ENCODE measurements around the gene ZNHIT1. TPM values are rescaled to one million over a fixed set of nuclear protein-coding genes. Genes with fewer than 3 reads are reported as not detected.

ZNHIT1 gene
- polyA plus RNA-seq, 1 of the 3 experiments (the other 2 are of a cell fraction) = 101 TPM

GRCh38 chr7:101245147-101245668 lies 27.2 kb downstream of the ZNHIT1 start (continued):
- TF ChIP-seq SIN3A (IDR thresholded peaks at IDR 0.05; ENCODE audit: borderline replicate concordance, low read depth, low read length) = no peak
- no peak for TF ChIP-seq GABPA (IDR thresholded peaks at IDR 0.05; ENCODE audit: low read depth)
- TF ChIP-seq JUND (IDR thresholded peaks at IDR 0.05) = no peak
- peak; percentile 83 for TF ChIP-seq MXI1 (IDR thresholded peaks at IDR 0.05; ENCODE audit: low read depth, low read length)
- TF ChIP-seq RAD21 (IDR thresholded peaks at IDR 0.05; ENCODE audit: low read length) = no peak
- TF ChIP-seq, protein P1, sequence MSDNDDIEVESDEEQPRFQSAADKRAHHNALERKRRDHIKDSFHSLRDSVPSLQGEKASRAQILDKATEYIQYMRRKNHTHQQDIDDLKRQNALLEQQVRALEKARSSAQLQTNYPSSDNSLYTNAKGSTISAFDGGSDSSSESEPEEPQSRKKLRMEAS (IDR thresholded peaks at IDR 0.05; ENCODE audit: low read depth) = peak; percentile 3; the same call in 1 of the 2 replicates
- TF ChIP-seq, protein P2, sequence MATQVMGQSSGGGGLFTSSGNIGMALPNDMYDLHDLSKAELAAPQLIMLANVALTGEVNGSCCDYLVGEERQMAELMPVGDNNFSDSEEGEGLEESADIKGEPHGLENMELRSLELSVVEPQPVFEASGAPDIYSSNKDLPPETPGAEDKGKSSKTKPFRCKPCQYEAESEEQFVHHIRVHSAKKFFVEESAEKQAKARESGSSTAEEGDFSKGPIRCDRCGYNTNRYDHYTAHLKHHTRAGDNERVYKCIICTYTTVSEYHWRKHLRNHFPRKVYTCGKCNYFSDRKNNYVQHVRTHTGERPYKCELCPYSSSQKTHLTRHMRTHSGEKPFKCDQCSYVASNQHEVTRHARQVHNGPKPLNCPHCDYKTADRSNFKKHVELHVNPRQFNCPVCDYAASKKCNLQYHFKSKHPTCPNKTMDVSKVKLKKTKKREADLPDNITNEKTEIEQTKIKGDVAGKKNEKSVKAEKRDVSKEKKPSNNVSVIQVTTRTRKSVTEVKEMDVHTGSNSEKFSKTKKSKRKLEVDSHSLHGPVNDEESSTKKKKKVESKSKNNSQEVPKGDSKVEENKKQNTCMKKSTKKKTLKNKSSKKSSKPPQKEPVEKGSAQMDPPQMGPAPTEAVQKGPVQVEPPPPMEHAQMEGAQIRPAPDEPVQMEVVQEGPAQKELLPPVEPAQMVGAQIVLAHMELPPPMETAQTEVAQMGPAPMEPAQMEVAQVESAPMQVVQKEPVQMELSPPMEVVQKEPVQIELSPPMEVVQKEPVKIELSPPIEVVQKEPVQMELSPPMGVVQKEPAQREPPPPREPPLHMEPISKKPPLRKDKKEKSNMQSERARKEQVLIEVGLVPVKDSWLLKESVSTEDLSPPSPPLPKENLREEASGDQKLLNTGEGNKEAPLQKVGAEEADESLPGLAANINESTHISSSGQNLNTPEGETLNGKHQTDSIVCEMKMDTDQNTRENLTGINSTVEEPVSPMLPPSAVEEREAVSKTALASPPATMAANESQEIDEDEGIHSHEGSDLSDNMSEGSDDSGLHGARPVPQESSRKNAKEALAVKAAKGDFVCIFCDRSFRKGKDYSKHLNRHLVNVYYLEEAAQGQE (IDR thresholded peaks at IDR 0.05; ENCODE audit: low read depth, low read length) = no peak; the same call in 1 of the 2 replicates
- TF ChIP-seq, protein P3, sequence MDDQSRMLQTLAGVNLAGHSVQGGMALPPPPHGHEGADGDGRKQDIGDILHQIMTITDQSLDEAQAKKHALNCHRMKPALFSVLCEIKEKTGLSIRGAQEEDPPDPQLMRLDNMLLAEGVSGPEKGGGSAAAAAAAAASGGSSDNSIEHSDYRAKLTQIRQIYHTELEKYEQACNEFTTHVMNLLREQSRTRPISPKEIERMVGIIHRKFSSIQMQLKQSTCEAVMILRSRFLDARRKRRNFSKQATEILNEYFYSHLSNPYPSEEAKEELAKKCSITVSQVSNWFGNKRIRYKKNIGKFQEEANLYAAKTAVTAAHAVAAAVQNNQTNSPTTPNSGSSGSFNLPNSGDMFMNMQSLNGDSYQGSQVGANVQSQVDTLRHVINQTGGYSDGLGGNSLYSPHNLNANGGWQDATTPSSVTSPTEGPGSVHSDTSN (IDR thresholded peaks at IDR 0.05) = no peak
- peak; percentile 20; the same call in 1 of the 2 replicates for TF ChIP-seq USF2 (IDR thresholded peaks at IDR 0.05; ENCODE audit: borderline replicate concordance, low read depth, low read length)
- TF ChIP-seq FOXM1 (IDR thresholded peaks at IDR 0.05; ENCODE audit: low read depth) = no peak
- no peak for TF ChIP-seq RXRA (IDR thresholded peaks at IDR 0.05; ENCODE audit: borderline replicate concordance, low read depth)
- peak; percentile 35 for TF ChIP-seq POLR2AphosphoS5 (IDR thresholded peaks at IDR 0.05; ENCODE audit: low read depth, low read length)
- TF ChIP-seq RFX5 (IDR thresholded peaks at IDR 0.05; ENCODE audit: low read length) = no peak
- TF ChIP-seq EP300 (IDR thresholded peaks at IDR 0.05; ENCODE audit: borderline replicate concordance in 1 of 2, low read depth in 1 of 2, low read length in 1 of 2) = no peak
- TF ChIP-seq NFIC (IDR thresholded peaks at IDR 0.05; ENCODE audit: borderline replicate concordance) = no peak
- no peak for TF ChIP-seq TAF1 (IDR thresholded peaks at IDR 0.05; ENCODE audit: borderline replicate concordance, low read depth, low read length)
- TF ChIP-seq RCOR1 (IDR thresholded peaks at IDR 0.05; ENCODE audit: low read length) = no peak
- no peak for TF ChIP-seq ELF1 (IDR thresholded peaks at IDR 0.05)
- TF ChIP-seq CHD2 (IDR thresholded peaks at IDR 0.05; ENCODE audit: low read length, partially characterized antibody) = no peak
- TF ChIP-seq EZH2phosphoT487 (IDR thresholded peaks at IDR 0.05; ENCODE audit: borderline replicate concordance, low read depth) = no peak
